ENCODE measurements around the gene PLAAT1.

DNA sequence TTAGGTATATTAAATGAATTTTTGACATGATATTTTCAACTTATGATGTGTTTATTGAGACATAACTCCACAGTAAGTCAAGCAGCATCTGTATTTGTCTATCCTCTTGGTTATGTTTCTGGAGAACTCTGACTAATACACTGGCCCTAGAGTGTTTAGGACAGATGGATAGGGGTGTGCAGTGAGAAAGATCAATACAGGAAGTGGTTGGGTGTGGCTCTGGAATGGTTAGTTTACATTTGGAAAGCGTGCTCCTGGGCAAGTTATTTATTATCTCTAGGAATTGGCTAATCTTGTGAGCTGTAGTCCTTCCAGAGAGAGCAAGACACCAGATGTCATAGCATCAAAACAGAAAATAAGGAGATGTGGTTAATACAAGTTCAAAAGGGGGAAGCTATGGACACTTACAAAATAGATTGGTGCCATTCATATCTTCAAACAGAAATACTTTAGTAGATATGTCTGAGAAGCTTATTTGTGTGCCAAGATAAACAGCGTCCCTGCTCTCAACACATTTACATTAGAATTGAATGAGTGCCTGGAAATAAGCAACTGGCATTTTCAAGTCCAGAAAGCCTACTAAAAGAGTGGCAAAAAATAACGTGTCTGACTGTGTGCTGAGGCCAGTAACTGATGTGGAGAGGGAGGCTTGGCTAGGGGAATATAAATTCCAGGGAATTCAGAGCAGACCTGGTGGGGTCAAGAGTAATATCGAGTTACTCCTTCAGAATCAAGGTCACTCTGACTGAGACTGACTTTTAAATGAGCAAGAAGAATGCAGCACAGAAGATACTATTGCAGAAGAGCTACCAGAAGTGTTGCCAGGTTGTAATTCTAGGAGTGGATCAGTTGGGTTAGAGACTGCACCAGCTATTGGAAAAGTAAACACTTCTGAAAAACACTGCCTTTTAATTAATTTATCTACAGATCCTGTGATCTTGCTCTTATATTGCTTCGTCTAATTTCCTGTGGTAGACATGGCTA, 33.4 kb upstream of the PLAAT1 start:
- TF ChIP-seq POLR2A (IDR thresholded peaks at IDR 0.05), result no peak
- TF ChIP-seq, protein P1, sequence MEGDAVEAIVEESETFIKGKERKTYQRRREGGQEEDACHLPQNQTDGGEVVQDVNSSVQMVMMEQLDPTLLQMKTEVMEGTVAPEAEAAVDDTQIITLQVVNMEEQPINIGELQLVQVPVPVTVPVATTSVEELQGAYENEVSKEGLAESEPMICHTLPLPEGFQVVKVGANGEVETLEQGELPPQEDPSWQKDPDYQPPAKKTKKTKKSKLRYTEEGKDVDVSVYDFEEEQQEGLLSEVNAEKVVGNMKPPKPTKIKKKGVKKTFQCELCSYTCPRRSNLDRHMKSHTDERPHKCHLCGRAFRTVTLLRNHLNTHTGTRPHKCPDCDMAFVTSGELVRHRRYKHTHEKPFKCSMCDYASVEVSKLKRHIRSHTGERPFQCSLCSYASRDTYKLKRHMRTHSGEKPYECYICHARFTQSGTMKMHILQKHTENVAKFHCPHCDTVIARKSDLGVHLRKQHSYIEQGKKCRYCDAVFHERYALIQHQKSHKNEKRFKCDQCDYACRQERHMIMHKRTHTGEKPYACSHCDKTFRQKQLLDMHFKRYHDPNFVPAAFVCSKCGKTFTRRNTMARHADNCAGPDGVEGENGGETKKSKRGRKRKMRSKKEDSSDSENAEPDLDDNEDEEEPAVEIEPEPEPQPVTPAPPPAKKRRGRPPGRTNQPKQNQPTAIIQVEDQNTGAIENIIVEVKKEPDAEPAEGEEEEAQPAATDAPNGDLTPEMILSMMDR (IDR thresholded peaks at IDR 0.05), result no peak
- TF ChIP-seq POLR2AphosphoS5 (IDR thresholded peaks at IDR 0.05), result no peak
- no peak for TF ChIP-seq EP300 (IDR thresholded peaks at IDR 0.05)
